Skin of body (tissue), 2 donors: ENCODE data around the gene JAKMIP1. TPM values are rescaled to one million over a fixed set of nuclear protein-coding genes. Genes with fewer than 3 reads are reported as not detected.

ENCODE experiments used
- DNase-seq: peaks from one replicate; lab custom pipeline; 2025; lab: John Stamatoyannopoulos, UW
- total RNA-seq: library from RNA; depleted of rRNA; stranded (reverse); fragments of >200 nt; gene quantifications from one replicate; pipeline ENCODE4 v1.2.3, GENCODE V29; 2014

Gene JAKMIP1
- total RNA-seq, 1 donor from 2014 or later = 0.59 TPM

GRCh38 chr4:6097581-6097980, 102.8 kb downstream of the JAKMIP1 start:
- no peak for DNase-seq

- no peak for DNase-seq
Observed at GRCh38 chr4:6095897-6096296, 104.5 kb downstream of the JAKMIP1 start.

- DNase-seq = no peak
Observed at GRCh38 chr4:6095023-6095752, 105.2 kb downstream of the JAKMIP1 start.

- DNase-seq = no peak
Observed at GRCh38 chr4:6093671-6094070, 106.7 kb downstream of the JAKMIP1 start.

GRCh38 chr4:6092971-6093370, 107.4 kb downstream of the JAKMIP1 start:
- no peak for DNase-seq

- DNase-seq = no peak
Observed at GRCh38 chr4:6092131-6092530, 108.2 kb downstream of the JAKMIP1 start.

GRCh38 chr4:6090931-6091330, 109.4 kb downstream of the JAKMIP1 start:
- no peak for DNase-seq

GRCh38 chr4:6088950-6089349, 111.4 kb downstream of the JAKMIP1 start:
- DNase-seq = no peak

- DNase-seq = no peak
Observed at GRCh38 chr4:6087669-6088341, 112.5 kb downstream of the JAKMIP1 start.

GRCh38 chr4:6086846-6087245, 113.5 kb downstream of the JAKMIP1 start:
- DNase-seq = no peak

GRCh38 chr4:6085691-6086628, 114.4 kb downstream of the JAKMIP1 start:
- DNase-seq = no peak

GRCh38 chr4:6085028-6085690, 115.2 kb downstream of the JAKMIP1 start:
- DNase-seq = no peak

- no peak for DNase-seq
Observed at GRCh38 chr4:6079965-6080364, 120.4 kb downstream of the JAKMIP1 start.

- DNase-seq = no peak
Observed at GRCh38 chr4:6078560-6078959, 121.8 kb downstream of the JAKMIP1 start.

GRCh38 chr4:6076391-6076790, 124.0 kb downstream of the JAKMIP1 start:
- no peak for DNase-seq

- no peak for DNase-seq
Observed at GRCh38 chr4:6074758-6075157, 125.6 kb downstream of the JAKMIP1 start.

- DNase-seq = no peak
Observed at GRCh38 chr4:6071959-6072720, 128.2 kb downstream of the JAKMIP1 start.

- DNase-seq = no peak
Observed at GRCh38 chr4:6071191-6071958, 129.0 kb downstream of the JAKMIP1 start.

GRCh38 chr4:6069845-6070709, 130.3 kb downstream of the JAKMIP1 start:
- DNase-seq = no peak
